HG02885 (cell line): ENCODE measurements around the gene KLHL7.

Source experiments
- ATAC-seq: cut with Tn5 transposase; IDR thresholded peaks from one replicate; pipeline ENCODE4 v1.9.1; 2021; ENCODE audit warnings: mild to moderate bottlenecking; ENCODE audit not compliant: unreplicated experiment, poor library complexity

The KLHL7 gene

DNA sequence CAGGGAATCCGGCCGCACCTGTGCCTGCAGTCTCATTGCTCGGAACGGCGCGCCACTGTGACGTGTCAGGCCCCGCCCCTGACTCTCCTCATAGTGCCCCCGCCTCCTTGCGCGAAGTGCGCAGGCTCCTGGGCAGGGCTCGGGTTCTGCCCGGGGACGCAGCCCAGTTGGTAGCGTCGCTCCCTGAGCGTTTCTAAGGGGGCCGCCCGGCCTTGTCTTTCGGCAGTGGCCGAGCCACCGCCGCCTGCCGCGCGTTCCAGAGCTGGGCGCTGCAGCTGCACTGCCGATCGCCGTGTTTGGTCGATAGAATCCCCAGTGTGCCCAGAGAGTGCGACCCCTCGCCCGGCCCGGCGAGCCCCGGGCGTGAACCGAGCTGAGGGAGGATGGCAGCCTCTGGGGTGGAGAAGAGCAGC is at the start of gene KLHL7:
TSS of gene KLHL7 (plus strand) at position 142 of the 413 bp plus-strand sequence. CDS start at position 384, 242 bp downstream.
- peak; percentile 97 for ATAC-seq

- no peak for ATAC-seq
These were observed 47.0 kb upstream of the KLHL7 start for GRCh38 chr7:23058408-23059096.

- no peak for ATAC-seq
These were observed 44.3 kb upstream of the KLHL7 start for GRCh38 chr7:23061327-23061726.

GRCh38 chr7:23062452-23062851 is 43.1 kb upstream of the KLHL7 start:
- ATAC-seq = no peak

DNA sequence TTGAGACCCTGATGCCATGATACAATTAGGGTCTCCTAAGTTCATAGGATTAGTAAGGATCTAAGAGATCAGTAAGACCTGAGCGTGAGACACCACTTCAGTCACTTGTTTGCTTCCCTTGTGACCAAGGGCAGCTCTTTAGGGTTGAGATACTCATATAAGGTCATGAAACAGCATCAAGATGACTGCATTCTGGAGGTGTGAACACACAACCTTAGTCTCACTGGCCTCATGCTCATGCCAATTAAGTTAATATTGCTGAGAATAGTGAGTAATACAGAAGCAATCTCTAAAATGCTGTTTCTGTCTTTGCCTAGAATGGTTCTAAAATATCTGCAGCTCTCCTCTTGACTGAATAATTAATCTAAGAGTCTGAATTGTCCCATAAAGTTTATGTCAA is 39.6 kb upstream of the KLHL7 start:
- ATAC-seq = no peak

GRCh38 chr7:23067271-23067670 is 38.3 kb upstream of the KLHL7 start:
- ATAC-seq = no peak

DNA sequence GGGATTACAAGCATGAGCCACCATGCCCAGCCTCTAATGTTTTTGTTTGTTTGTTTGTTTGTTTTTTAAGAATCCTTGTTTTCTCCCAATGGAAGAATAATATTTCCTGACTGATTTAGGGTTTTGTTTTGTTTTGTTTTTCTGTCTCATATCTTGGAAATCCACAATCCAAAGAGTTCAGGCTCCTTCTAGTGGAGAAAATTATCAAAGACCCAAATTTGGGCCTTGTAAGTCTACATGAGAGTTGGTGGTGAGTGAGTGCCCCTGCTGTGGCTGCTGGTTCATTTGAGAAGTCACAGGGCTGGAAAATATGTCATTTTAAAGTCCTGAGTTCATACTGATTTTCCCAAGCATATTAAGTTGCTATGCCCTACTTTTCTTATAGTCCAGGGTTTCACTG is 33.5 kb upstream of the KLHL7 start:
- no peak for ATAC-seq

GRCh38 chr7:23072922-23073321 is 32.7 kb upstream of the KLHL7 start:
- no peak for ATAC-seq

- no peak for ATAC-seq
These were observed 30.9 kb upstream of the KLHL7 start for GRCh38 chr7:23074443-23075261.

DNA sequence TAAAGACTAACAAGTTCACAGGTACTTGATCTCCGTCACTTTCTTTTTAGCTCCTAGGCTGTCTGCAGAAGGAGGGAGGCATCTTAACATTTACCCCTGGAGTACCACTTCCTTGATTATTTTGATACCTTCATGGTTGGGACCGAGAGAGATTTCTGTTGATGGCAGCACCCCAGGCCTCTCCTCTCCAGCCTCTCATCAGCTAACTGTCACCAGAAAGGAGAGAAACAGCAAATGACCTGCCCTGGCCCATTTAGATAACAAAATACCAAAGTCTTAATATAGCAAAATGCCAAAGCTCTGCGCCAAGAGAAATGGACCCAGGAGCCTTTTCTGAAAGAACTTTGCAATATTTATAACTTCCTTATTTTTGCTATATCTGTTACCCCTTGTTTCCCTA is 30.0 kb upstream of the KLHL7 start:
- no peak for ATAC-seq

DNA sequence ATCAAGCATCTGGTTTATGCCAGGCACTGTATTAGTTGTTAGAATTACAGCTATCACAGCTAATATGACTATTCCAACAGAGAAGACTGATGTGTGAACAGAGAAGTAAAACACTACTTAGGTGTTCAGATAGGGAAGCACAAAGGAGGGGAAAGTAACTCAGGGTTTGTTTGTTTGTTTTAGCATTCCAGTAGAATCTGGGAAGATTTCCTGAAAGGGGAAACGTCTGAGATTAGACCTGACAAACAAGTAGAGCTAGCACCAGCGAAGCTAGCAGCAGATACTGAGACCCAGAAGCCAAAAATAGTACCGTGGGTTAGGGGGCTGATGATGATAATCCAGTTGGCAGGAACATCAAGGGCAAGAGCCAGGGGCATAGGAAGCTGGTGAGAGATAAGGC is 28.8 kb upstream of the KLHL7 start:
- ATAC-seq = no peak

DNA sequence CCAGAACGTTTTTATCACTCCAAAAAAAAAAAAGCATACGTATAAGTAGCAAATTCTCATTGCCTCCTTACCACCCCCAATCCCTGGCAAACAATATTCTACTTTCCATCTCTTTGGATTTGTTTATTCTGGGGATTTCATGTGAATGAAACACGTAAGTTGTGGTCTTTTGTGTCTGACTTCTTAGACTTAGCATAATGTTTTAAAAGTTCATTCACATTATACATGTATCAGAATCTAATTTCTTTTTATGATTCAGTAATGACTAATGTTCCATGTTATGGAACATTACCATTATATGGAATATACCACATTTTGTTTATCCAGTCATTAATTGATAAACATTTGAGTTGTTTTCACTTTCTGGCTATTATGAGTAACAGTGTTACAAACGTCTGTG is 12.5 kb upstream of the KLHL7 start:
- ATAC-seq = no peak

DNA sequence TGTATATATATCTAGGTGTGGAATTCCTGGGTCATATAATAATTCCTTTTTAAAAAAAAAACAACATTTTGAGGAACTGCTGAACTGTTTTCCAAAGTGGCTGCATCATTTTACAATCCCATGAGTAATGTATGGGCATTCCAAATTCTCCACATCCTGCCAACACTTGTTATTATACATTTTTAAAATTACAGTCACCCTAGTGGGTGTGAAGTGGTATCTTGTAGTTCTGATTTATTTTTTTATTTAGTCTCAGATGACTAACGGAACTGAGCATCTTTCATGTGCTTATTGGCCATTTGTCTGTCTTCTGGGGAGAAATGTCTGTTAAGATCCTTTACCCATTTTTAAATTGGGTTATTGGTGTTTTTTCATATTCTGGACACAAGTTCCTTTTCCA is 12.0 kb upstream of the KLHL7 start:
- no peak for ATAC-seq

- no peak for ATAC-seq
These were observed 8.9 kb upstream of the KLHL7 start for GRCh38 chr7:23096518-23097290.

GRCh38 chr7:23098029-23098428 is 7.6 kb upstream of the KLHL7 start:
- ATAC-seq = no peak

GRCh38 chr7:23098460-23098859 is 7.1 kb upstream of the KLHL7 start:
- no peak for ATAC-seq

- no peak for ATAC-seq
These were observed 4.9 kb upstream of the KLHL7 start for GRCh38 chr7:23100697-23101096.

DNA sequence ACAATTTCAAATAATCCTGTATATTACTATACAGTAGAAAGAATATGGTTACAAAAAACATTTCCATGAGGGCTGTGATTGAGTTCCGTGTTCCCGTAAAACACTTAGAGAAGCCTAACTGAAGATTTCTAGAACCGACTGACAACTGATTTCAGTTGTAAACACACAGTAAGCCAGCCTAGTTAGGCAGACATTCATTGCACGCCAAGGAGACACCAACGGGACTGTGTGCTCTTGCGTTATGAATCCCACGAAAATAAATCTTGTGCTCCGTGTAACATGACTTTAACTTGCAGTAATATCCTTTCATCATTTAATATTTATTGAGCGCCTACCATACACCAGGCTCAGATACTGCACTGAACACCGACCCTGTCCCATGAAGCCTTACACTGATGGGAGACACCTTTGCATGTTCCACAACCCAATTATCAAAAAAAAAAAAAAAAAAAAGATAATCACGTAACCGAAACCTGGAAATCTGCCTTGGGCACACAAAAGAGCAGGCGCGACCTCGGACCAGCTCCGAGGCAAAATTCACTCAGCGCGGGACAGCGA is 420 bp upstream of the KLHL7 start:
- peak; percentile 24 for ATAC-seq

DNA sequence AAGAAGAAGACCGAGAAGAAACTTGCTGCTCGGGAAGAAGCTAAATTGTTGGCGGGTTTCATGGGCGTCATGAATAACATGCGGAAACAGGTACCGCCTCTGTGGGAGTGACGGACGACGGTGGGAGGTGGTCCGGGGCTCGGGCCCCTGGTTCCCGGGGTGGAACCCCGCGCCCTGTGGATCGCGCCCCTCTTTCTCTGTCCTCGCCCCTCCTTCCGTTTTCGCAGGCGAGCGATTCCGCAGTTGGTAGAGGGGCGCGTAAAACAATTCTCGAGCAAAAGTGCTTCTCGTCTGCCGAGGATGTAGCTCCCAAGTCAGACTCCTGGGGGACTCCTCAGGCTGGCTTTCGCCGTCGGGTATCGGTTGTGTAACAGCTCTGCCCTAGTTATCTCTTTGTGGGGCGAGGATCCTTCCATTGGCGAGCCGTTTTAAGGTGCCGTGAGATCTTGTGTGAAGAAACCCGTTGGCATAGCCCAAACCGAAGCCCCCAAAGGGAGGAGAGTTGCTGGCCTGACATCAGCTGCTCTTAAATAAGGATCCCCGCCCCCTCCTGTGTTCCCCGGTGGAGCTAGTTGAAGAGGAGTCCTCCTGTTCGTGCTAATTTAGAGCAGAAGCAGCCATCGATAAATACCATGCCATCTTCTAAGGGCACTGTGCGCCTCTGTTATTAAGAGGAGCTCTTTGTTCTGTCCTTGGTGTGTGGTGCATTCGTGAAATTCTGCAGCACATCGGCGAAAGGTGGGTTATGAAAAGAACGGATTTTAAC is 655 bp downstream of the KLHL7 start:
- peak; percentile 31 for ATAC-seq
